Fibroblast of the aortic adventitia (primary cell): ENCODE data around the gene PRUNE1. TPM values are rescaled to one million over a fixed set of nuclear protein-coding genes. Genes with fewer than 3 reads are reported as not detected.

Experiments
- DNase-seq: peaks from one replicate; pipeline ENCODE4 v3.0.0-alpha.2; 2010; ENCODE audit warnings: low read depth
- H3K4me3 ChIP-seq: 2 replicates; pipeline ENCODE4 v1.5.1; 2011; ENCODE audit warnings: low read depth, mild to moderate bottlenecking, control low read depth, low read length, moderate library complexity
- total RNA-seq: library from RNA; depleted of rRNA; stranded (reverse); fragments of >200 nt; gene quantifications from 2 replicates; pipeline ENCODE4 v1.2.3, GENCODE V29; 2012; ENCODE audit warnings: low replicate concordance
- TF ChIP-seq, protein P1 (sequence below): IDR thresholded peaks from 2 replicates; pipeline ENCODE4 v1.5.1; 2011; ENCODE audit warnings: mild to moderate bottlenecking, low read length, control low read depth, inconsistent platforms; ENCODE audit not compliant: insufficient read depth

The PRUNE1 gene
- total RNA-seq, 1 donor, result 10.8 TPM

DNA sequence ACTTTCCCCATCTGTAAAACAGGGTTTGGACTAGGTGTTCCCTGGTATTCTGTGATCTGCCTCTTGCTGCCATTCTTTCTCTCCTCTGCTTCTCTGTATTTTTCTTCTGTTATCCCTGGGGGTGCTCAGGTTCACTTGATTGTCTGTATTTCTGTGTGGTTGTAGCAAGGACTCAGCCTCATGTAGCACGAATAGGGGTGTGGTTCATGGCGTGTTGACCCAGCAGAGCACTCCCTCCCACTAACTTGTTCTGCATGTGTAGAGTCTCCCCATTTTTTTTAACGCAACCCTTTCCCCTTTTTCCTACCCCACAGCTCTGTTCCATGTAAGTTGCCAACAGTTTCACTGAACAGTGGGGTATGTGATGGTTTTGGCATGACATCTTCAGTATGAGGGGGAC is 26.9 kb downstream of the PRUNE1 start:
- TF ChIP-seq, protein P1, sequence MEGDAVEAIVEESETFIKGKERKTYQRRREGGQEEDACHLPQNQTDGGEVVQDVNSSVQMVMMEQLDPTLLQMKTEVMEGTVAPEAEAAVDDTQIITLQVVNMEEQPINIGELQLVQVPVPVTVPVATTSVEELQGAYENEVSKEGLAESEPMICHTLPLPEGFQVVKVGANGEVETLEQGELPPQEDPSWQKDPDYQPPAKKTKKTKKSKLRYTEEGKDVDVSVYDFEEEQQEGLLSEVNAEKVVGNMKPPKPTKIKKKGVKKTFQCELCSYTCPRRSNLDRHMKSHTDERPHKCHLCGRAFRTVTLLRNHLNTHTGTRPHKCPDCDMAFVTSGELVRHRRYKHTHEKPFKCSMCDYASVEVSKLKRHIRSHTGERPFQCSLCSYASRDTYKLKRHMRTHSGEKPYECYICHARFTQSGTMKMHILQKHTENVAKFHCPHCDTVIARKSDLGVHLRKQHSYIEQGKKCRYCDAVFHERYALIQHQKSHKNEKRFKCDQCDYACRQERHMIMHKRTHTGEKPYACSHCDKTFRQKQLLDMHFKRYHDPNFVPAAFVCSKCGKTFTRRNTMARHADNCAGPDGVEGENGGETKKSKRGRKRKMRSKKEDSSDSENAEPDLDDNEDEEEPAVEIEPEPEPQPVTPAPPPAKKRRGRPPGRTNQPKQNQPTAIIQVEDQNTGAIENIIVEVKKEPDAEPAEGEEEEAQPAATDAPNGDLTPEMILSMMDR, result no peak
- H3K4me3 ChIP-seq, result no peak overlapping the region
- no peak for DNase-seq

DNA sequence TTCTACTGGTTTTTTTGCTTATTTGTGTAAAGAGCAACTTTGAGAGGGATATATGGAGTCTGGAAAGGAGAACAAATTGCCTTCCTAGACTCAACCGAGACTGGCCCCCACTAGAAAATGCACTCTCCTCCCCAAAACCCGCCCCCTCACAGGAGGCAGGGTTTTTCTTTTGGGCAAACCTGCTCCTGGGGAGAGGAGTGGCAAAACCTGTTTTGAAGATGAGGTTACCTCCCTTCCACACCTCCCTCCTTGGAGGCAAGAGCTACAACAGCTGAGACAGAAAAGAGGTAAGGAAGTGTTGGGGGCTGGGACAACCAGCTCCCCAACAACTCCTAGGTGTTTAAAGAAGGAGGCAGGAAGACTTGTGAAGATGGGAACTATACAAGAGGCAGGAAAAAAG is 28.1 kb downstream of the PRUNE1 start, which contains the start of gene BNIPL:
Gene BNIPL, plus strand, starts transcription at position 231 of the 400 bp plus-strand sequence. Its CDS starts 140 bp downstream, at position 371.
- DNase-seq, result no peak
- H3K4me3 ChIP-seq, result no peak within 1 kb of the TSS
- TF ChIP-seq, protein P1, result no peak

DNA sequence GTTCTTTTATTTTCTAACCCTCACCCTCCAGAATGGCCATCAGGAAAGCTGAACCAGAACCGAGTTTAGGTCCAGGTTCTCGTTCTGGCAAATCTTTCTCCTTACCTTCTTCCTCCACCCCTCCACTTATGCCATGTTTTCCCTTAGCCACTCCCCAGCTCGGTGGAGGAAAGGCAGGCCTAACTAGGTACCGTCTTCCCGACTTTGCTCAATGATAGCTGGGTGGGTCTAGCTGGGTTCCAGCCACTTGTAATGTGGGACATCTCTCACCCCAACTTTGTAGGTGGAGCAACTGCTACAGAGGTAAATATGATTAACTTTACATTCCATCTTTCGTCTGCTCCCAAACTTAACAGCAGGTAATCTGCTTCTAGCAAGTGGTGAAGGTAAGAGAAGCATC is 28.8 kb downstream of the PRUNE1 start:
- no peak for DNase-seq
- H3K4me3 ChIP-seq, result no peak overlapping the region
- TF ChIP-seq, protein P1, result no peak

DNA sequence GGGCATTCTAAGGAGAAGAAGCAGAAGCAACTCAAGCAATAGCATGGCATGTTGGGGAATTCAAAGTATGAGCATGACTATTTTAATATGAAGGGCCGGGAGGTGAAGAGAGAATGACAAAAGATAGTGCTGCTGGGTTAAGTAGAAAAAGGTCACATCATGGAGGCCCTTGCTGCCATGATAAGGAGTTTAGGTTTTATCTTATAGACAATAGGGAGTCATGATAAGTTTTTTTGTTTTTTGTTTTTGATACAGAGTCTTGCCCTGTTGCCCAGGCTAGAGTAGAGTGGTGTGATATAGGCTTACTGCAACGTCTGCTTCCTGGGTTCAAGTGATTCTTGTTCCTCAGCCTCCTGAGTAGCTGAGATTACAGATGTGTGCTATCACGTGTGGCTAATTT is 31.3 kb downstream of the PRUNE1 start:
- H3K4me3 ChIP-seq, result no peak overlapping the region
- TF ChIP-seq, protein P1, result no peak
- no peak for DNase-seq

DNA sequence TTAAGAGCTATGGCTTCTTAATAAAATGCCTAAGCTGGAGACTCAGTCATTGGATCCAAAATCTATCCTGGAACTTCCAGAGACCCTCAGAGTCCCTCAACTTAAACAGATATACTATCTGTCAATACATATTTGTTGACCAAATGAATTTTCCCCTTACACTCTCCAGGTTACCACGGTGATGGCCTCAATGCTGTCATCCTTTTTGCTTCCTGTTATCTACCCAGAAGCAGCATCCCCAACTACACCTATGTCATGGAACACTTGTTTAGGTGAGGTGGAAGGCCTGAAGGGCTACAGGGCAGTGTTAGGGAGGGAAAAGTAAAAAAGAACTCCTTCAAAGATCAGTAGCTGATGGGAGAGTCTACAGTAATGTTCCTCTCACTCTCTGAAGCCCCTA is 34.9 kb downstream of the PRUNE1 start:
- no peak overlapping the region for H3K4me3 ChIP-seq
- TF ChIP-seq, protein P1, result no peak
- DNase-seq, result no peak

DNA sequence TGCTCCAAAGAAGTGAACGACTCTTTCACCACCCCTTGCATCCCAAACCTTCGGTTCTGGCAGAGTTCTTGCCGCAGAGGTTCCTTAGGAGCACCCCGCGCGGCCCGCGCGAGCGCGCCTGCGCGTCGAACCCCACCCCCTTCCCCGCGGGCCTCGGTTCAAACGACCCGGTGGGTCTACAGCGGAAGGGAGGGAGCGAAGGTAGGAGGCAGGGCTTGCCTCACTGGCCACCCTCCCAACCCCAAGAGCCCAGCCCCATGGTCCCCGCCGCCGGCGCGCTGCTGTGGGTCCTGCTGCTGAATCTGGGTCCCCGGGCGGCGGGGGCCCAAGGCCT is 39.3 kb downstream of the PRUNE1 start, which contains the start of gene C1orf56:
Gene C1orf56, plus strand, starts transcription at position 161 of the 334 bp plus-strand sequence. Its CDS starts 97 bp downstream, at position 258.
- TF ChIP-seq, protein P1, result no peak
- peak within 1 kb of the TSS; percentile 79 for H3K4me3 ChIP-seq
- peak; percentile 65 for DNase-seq
